ENCODE results near the gene PHF21B. TPM values are rescaled to one million over a fixed set of nuclear protein-coding genes. Genes with fewer than 3 reads are reported as not detected.

The PHF21B gene
- total and polyA plus RNA-seq, 2 donors (not counting 1 experiment from before 2014, with no cell fraction given) = 0.17 TPM; not detected in 1

DNA sequence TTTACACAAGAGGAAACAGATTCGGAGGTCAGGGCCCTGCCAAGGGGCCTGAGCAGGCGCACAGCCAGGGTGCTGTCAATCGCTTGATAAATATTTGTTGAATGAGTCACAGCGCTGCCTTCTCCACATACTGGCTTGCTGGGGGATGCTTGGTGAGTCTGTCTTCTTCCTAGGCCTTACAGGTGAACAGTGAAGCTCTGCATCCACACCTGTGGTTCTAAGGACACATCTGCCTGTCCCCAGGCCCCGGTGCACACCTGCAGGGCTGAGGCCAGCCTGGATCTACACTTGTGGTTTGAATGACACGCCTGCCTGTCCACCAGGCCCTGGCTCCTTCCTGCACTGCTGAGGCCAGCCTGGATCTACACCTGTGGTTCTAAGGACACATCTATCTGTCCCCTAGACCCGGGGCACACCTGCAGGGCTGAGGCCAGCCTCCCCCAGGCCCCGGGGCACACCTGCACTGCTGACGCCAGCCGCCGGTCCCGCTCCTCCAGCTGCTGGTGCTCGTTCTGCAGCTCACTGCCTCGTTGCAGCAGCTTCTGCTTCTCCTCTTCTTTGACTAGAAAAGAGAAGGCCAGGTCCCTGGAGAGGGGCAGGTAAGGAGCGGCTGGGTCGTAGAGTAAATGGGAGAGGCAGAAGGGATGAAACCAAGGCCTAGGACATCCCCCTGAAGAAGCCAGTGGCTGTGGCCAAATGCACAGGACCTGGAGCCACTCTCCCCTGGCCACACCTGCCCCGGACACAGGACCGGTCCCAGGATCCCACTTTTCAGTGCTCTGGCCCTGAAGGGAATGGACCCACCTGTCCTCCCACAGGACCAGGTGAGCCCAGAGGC lies 124.6 kb downstream of the PHF21B start:
- TF ChIP-seq, protein P1, sequence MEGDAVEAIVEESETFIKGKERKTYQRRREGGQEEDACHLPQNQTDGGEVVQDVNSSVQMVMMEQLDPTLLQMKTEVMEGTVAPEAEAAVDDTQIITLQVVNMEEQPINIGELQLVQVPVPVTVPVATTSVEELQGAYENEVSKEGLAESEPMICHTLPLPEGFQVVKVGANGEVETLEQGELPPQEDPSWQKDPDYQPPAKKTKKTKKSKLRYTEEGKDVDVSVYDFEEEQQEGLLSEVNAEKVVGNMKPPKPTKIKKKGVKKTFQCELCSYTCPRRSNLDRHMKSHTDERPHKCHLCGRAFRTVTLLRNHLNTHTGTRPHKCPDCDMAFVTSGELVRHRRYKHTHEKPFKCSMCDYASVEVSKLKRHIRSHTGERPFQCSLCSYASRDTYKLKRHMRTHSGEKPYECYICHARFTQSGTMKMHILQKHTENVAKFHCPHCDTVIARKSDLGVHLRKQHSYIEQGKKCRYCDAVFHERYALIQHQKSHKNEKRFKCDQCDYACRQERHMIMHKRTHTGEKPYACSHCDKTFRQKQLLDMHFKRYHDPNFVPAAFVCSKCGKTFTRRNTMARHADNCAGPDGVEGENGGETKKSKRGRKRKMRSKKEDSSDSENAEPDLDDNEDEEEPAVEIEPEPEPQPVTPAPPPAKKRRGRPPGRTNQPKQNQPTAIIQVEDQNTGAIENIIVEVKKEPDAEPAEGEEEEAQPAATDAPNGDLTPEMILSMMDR (conservative IDR thresholded peaks at IDR 0.05 in 1 of 2, IDR thresholded peaks at IDR 0.05 in 1 of 2; ENCODE audit: low read depth in 1 of 2, low read length in 2 of 2) = no peak
- no peak for TF ChIP-seq EZH2 (IDR thresholded peaks at IDR 0.05; ENCODE audit: low read length, missing control alignments)
- Histone ChIP-seq H2AFZ (ENCODE audit: low read length) (no peak overlapping the region), H3K27me3 (ENCODE audit: control insufficient read depth, insufficient read depth, low read length) (no peaks in the 10 kb centered on the region), H3K27ac (ENCODE audit: insufficient read depth, low read length) (no peak overlapping the region), H3K36me3 (ENCODE audit: control insufficient read depth, insufficient read depth, low read length) (no peaks in the 10 kb centered on the region), H4K20me1 (ENCODE audit: control insufficient read depth, extremely low read depth, insufficient read depth, low read length) (no peaks in the 10 kb centered on the region), H3K9ac (ENCODE audit: insufficient read depth, low read length) (no peak overlapping the region), H3K4me1 (ENCODE audit: control insufficient read depth, extremely low read depth, insufficient read depth, low read length) (no peaks in the 10 kb centered on the region), H3K79me2 (ENCODE audit: control insufficient read depth, insufficient read depth, low read length) (no peaks in the 10 kb centered on the region), H3K4me2 (ENCODE audit: extremely low read depth, insufficient read depth, low read length) (no peak overlapping the region), H3K9me3 (ENCODE audit: control insufficient read depth, insufficient read depth, low read depth, low read length) (no peaks in the 10 kb centered on the region), H3K4me3 (replicated peaks in 1 of 4; ENCODE audit: control extremely low read depth in 1 of 4, insufficient read depth in 1 of 4, low read depth in 3 of 4, low read length in 4 of 4) (no peak overlapping the region)
- DNase-seq (ENCODE audit: low read depth in 2 of 2) = no peak

DNA sequence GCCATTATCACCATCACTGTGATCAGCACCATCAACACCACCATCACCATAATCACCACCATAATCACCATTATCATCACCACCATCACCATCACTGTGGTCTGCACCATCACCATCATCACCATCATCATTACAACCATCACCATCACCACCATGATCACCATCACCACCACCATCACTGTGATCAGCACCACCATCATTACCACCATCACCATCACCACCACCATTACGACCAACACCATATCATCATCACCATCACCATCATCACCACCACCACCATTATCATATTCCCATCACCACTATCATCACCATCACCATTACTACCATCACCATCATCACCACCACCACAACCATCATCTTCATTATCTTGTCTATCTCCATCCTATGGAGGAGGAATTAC lies 125.2 kb downstream of the PHF21B start:
- Histone ChIP-seq H3K9me3 (ENCODE audit: control insufficient read depth, insufficient read depth, low read depth, low read length) (no peaks in the 10 kb centered on the region), H4K20me1 (ENCODE audit: control insufficient read depth, extremely low read depth, insufficient read depth, low read length) (no peaks in the 10 kb centered on the region), H3K9ac (ENCODE audit: insufficient read depth, low read length) (no peak overlapping the region), H3K4me3 (replicated peaks in 1 of 4; ENCODE audit: control extremely low read depth in 1 of 4, insufficient read depth in 1 of 4, low read depth in 3 of 4, low read length in 4 of 4) (no peak overlapping the region), H2AFZ (ENCODE audit: low read length) (no peak overlapping the region), H3K4me2 (ENCODE audit: extremely low read depth, insufficient read depth, low read length) (no peak overlapping the region), H3K27ac (ENCODE audit: insufficient read depth, low read length) (no peak overlapping the region), H3K36me3 (ENCODE audit: control insufficient read depth, insufficient read depth, low read length) (no peaks in the 10 kb centered on the region), H3K27me3 (ENCODE audit: control insufficient read depth, insufficient read depth, low read length) (no peaks in the 10 kb centered on the region), H3K4me1 (ENCODE audit: control insufficient read depth, extremely low read depth, insufficient read depth, low read length) (no peaks in the 10 kb centered on the region), H3K79me2 (ENCODE audit: control insufficient read depth, insufficient read depth, low read length) (no peaks in the 10 kb centered on the region)
- no peak for TF ChIP-seq EZH2 (IDR thresholded peaks at IDR 0.05; ENCODE audit: low read length, missing control alignments)
- TF ChIP-seq, protein P1 (conservative IDR thresholded peaks at IDR 0.05 in 1 of 2, IDR thresholded peaks at IDR 0.05 in 1 of 2; ENCODE audit: low read depth in 1 of 2, low read length in 2 of 2) = no peak
- DNase-seq (ENCODE audit: low read depth in 2 of 2) = no peak

DNA sequence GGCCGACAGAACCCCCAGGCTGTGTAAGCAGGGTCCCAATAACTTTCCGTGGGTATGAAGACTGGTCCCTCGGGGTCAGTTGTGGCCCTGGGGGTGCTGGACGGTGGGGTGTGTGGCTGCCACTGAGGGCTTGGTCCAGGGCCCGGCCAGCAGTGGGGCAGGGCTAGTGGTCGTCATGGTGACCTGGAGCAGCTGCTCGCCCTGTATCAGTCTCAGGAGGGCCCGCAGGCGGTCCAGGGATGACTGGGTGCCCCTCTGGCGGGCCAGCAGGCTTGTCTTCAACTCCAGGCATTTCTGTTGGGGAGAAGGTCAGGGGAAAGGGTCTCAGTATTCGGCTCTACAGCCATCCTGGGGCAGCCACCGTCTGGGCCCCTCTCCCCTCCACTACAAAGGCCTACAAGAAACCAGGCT lies 126.8 kb downstream of the PHF21B start:
- no peaks in the 10 kb centered on the region for H3K4me1 ChIP-seq (ENCODE audit: control insufficient read depth, extremely low read depth, insufficient read depth, low read length)
- DNase-seq (ENCODE audit: low read depth in 2 of 2) = no peak
- TF ChIP-seq EZH2 (IDR thresholded peaks at IDR 0.05; ENCODE audit: low read length, missing control alignments) = no peak
- TF ChIP-seq, protein P1 (conservative IDR thresholded peaks at IDR 0.05 in 1 of 2, IDR thresholded peaks at IDR 0.05 in 1 of 2; ENCODE audit: low read depth in 1 of 2, low read length in 2 of 2) = no peak
- H3K27ac ChIP-seq (ENCODE audit: insufficient read depth, low read length) = no peak overlapping the region
- H3K4me3 ChIP-seq (replicated peaks in 1 of 4; ENCODE audit: control extremely low read depth in 1 of 4, insufficient read depth in 1 of 4, low read depth in 3 of 4, low read length in 4 of 4) = no peak overlapping the region
- no peaks in the 10 kb centered on the region for H4K20me1 ChIP-seq (ENCODE audit: control insufficient read depth, extremely low read depth, insufficient read depth, low read length)
- H3K27me3 ChIP-seq (ENCODE audit: control insufficient read depth, insufficient read depth, low read length) = no peaks in the 10 kb centered on the region
- H3K4me2 ChIP-seq (ENCODE audit: extremely low read depth, insufficient read depth, low read length) = no peak overlapping the region
- no peak overlapping the region for H2AFZ ChIP-seq (ENCODE audit: low read length)
- H3K9ac ChIP-seq (ENCODE audit: insufficient read depth, low read length) = no peak overlapping the region
- no peaks in the 10 kb centered on the region for H3K36me3 ChIP-seq (ENCODE audit: control insufficient read depth, insufficient read depth, low read length)
- H3K79me2 ChIP-seq (ENCODE audit: control insufficient read depth, insufficient read depth, low read length) = no peaks in the 10 kb centered on the region
- no peaks in the 10 kb centered on the region for H3K9me3 ChIP-seq (ENCODE audit: control insufficient read depth, insufficient read depth, low read depth, low read length)
